SK-N-SH treated with all-trans-retinoic acid at 6 μM for 48 hours (cell line): ENCODE results near the gene FGF21.

Experiments
- ATAC-seq: fragments of 200-7000 bp; cut with Tn5 transposase; 3 replicates; pipeline ENCODE4 v1.9.1; 2020; ENCODE audit warnings: mild to moderate bottlenecking, moderate library complexity
- ARNTL ChIP-seq: fragments of 450-650 bp; formaldehyde crosslinking; IDR thresholded peaks from 2 replicates; pipeline ENCODE4 v1.5.0; 2020; ENCODE audit warnings: low read depth, mild to moderate bottlenecking, moderate library complexity, borderline replicate concordance
- BACH2 ChIP-seq: fragments of 250-450 bp; sonication (Bioruptor Pico); IDR thresholded peaks from 2 replicates; pipeline ENCODE4 v1.9.0; 2021; ENCODE audit warnings: mild to moderate bottlenecking, borderline replicate concordance
- CREB5 ChIP-seq: fragments of 250-450 bp; sonication (Bioruptor Pico); IDR thresholded peaks from 2 replicates; pipeline ENCODE4 v1.5.1; 2020; ENCODE audit warnings: low read depth, mild to moderate bottlenecking, moderate library complexity
- CSDC2 ChIP-seq: fragments of 250-450 bp; sonication (Bioruptor Pico); IDR thresholded peaks from 2 replicates; pipeline ENCODE4 v1.5.0; 2020; ENCODE audit warnings: mild to moderate bottlenecking, moderate library complexity
- CSRNP3 ChIP-seq: fragments of 250-450 bp; sonication (Bioruptor Pico); IDR thresholded peaks from 2 replicates; pipeline ENCODE4 v1.5.1; 2021; ENCODE audit warnings: mild to moderate bottlenecking, moderate library complexity
- ESRRG ChIP-seq: fragments of 250-450 bp; sonication (Bioruptor Pico); IDR thresholded peaks from 2 replicates; pipeline ENCODE4 v1.6.1; 2021; ENCODE audit warnings: mild to moderate bottlenecking
- GLIS3 ChIP-seq: fragments of 250-450 bp; sonication (Bioruptor Pico); IDR thresholded peaks from 2 replicates; pipeline ENCODE4 v1.5.0; 2020; ENCODE audit warnings: mild to moderate bottlenecking, moderate library complexity
- OSR1 ChIP-seq: fragments of 250-450 bp; sonication (Bioruptor Pico); IDR thresholded peaks from 2 replicates; pipeline ENCODE4 v1.8.0; 2022; ENCODE audit warnings: moderate library complexity, mild to moderate bottlenecking, inconsistent platforms
- PATZ1 ChIP-seq: fragments of 250-450 bp; sonication (Bioruptor Pico); IDR thresholded peaks from 2 replicates; pipeline ENCODE4 v1.8.0; 2020; ENCODE audit warnings: mild to moderate bottlenecking, moderate library complexity, borderline replicate concordance
- POU6F1 ChIP-seq: fragments of 250-450 bp; sonication (Bioruptor Pico); IDR thresholded peaks from 2 replicates; pipeline ENCODE4 v1.8.0; 2021; ENCODE audit warnings: low read depth, mild to moderate bottlenecking, moderate library complexity, borderline replicate concordance
- RARB ChIP-seq: fragments of 250-450 bp; sonication (Bioruptor Pico); IDR thresholded peaks from 2 replicates; pipeline ENCODE4 v1.8.0; 2021; ENCODE audit warnings: mild to moderate bottlenecking, moderate library complexity
- TCF4 ChIP-seq: fragments of 250-450 bp; sonication (Bioruptor Pico); IDR thresholded peaks from 2 replicates; pipeline ENCODE4 v1.8.0; 2021; ENCODE audit warnings: mild to moderate bottlenecking, moderate library complexity, borderline replicate concordance
- TOX ChIP-seq: fragments of 250-450 bp; sonication (Bioruptor Pico); IDR thresholded peaks from 2 replicates; pipeline ENCODE4 v1.8.0; 2021; ENCODE audit warnings: mild to moderate bottlenecking, moderate library complexity, borderline replicate concordance
- TSHZ2 ChIP-seq: fragments of 250-450 bp; sonication (Bioruptor Pico); IDR thresholded peaks from 2 replicates; pipeline ENCODE4 v1.5.0; 2020; ENCODE audit warnings: mild to moderate bottlenecking, moderate library complexity
- ZC3H10 ChIP-seq: fragments of 250-450 bp; sonication (Bioruptor Pico); IDR thresholded peaks from 2 replicates; pipeline ENCODE4 v1.5.1; 2021; ENCODE audit warnings: mild to moderate bottlenecking, moderate library complexity
- ZFP3 ChIP-seq: fragments of 250-450 bp; sonication (Bioruptor Pico); IDR thresholded peaks from 2 replicates; pipeline ENCODE4 v1.5.0; 2020; ENCODE audit warnings: mild to moderate bottlenecking, moderate library complexity
- ZFP30 ChIP-seq: fragments of 450-650 bp; formaldehyde crosslinking; IDR thresholded peaks from 2 replicates; pipeline ENCODE4 v1.5.0; 2022; ENCODE audit warnings: mild to moderate bottlenecking, moderate library complexity
- ZNF565 ChIP-seq: fragments of 450-650 bp; formaldehyde crosslinking; conservative IDR thresholded peaks from 2 replicates; pipeline ENCODE4 v1.5.0; 2020; ENCODE audit warnings: low read depth, mild to moderate bottlenecking, moderate library complexity
- ZNF70 ChIP-seq: fragments of 450-650 bp; formaldehyde crosslinking; IDR thresholded peaks from 2 replicates; pipeline ENCODE4 v1.5.0; 2020; ENCODE audit warnings: mild to moderate bottlenecking, moderate library complexity
- ZNF8 ChIP-seq: fragments of 450-650 bp; formaldehyde crosslinking; IDR thresholded peaks from 2 replicates; pipeline ENCODE4 v1.5.0; 2020; ENCODE audit warnings: mild to moderate bottlenecking, moderate library complexity

Gene FGF21

GRCh38 chr19:48756212-48756611 is 888 bp downstream of the FGF21 start:
- TF ChIP-seq PATZ1 (CRISPR knock-in tag) (no peak), POU6F1 (no peak), OSR1 (no peak), RARB (CRISPR knock-in tag) (no peak), TCF4 (CRISPR knock-in tag) (no peak), BACH2 (CRISPR knock-in tag) (no peak), ZC3H10 (no peak), ZFP3 (no peak), GLIS3 (CRISPR knock-in tag) (no peak), ARNTL (no peak), CSRNP3 (CRISPR knock-in tag) (no peak), CREB5 (no peak), CSDC2 (CRISPR knock-in tag) (no peak), ZFP30 (CRISPR knock-in tag) (no peak)
- no peak for ATAC-seq

GRCh38 chr19:48756686-48757085 is 1.4 kb downstream of the FGF21 start:
- ATAC-seq, result no peak
- TF ChIP-seq CREB5 (no peak), ZNF70 (CRISPR knock-in tag) (no peak), ARNTL (no peak), ESRRG (CRISPR knock-in tag) (no peak), BACH2 (CRISPR knock-in tag) (no peak), ZFP30 (CRISPR knock-in tag) (no peak)

- TF ChIP-seq ESRRG (CRISPR knock-in tag) (no peak), RARB (CRISPR knock-in tag) (no peak)
- no peak for ATAC-seq
Observed at GRCh38 chr19:48757089-48757675, 1.9 kb downstream of the FGF21 start.

GRCh38 chr19:48757741-48758144 is 2.4 kb downstream of the FGF21 start:
- no peak for ATAC-seq
- TF ChIP-seq TSHZ2 (CRISPR knock-in tag) (no peak), BACH2 (CRISPR knock-in tag) (no peak), ZNF70 (CRISPR knock-in tag) (no peak), CREB5 (no peak), GLIS3 (CRISPR knock-in tag) (no peak), ZFP30 (CRISPR knock-in tag) (no peak), ESRRG (CRISPR knock-in tag) (no peak), CSRNP3 (CRISPR knock-in tag) (no peak), TOX (CRISPR knock-in tag) (no peak), CSDC2 (CRISPR knock-in tag) (no peak), POU6F1 (no peak), ZNF8 (CRISPR knock-in tag) (no peak), ZNF565 (CRISPR knock-in tag) (no peak)
